ENCODE measurements around the gene TBCD. TPM values are rescaled to one million over a fixed set of nuclear protein-coding genes. Genes with fewer than 3 reads are reported as not detected.

Gene TBCD
- total and polyA plus RNA-seq, 9 of the 15 experiments (the other 6 are each of a cell fraction or from before 2014, with no cell fraction given): 8.9 to 98.5 (median 28.0) TPM

DNA sequence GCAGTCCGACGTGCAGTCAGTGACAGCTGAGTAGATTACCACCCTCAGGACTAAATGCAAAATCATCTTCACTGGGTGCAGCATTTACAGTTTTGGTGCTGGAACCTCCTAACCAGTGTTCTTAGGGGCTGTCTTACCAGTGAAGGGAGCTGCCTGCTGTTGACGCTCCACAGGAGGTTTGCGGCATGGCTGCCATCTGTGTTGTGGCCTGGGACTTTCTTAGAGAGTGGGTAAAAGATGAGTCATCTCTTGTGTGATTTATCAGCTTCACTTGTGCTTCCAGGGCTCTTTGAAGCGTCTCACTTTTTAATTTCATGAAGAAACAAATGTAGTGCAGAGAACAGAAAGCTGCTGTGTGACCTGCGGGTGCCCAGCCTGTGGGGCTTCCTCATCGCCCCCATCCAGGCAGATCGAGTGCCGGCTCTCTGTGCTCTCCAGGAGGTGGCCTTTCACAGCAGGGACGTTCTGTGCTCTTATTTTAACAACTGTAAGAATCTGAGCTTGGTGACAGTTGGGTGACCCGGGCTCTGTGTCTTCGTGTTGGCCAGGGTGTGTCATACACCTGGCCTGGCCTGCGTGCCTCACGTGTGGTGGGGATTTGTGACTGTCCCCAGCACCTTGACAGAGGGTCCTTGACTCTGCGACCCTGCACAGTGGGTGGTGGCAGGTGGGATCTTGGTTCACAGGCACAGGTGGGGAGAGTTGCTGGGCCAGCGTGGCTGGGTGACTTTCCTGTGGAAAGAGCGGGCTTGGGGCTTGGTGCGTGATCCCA is 112.3 kb downstream of the TBCD start (continued):
- TF ChIP-seq, protein P1, sequence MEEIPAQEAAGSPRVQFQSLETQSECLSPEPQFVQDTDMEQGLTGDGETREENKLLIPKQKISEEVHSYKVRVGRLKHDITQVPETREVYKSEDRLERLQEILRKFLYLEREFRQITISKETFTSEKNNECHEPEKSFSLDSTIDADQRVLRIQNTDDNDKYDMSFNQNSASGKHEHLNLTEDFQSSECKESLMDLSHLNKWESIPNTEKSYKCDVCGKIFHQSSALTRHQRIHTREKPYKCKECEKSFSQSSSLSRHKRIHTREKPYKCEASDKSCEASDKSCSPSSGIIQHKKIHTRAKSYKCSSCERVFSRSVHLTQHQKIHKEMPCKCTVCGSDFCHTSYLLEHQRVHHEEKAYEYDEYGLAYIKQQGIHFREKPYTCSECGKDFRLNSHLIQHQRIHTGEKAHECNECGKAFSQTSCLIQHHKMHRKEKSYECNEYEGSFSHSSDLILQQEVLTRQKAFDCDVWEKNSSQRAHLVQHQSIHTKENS (CRISPR knock-in tag; IDR thresholded peaks at IDR 0.05): no peak
- no peak for TF ChIP-seq TCF7L2 (IDR thresholded peaks at IDR 0.05; ENCODE audit: low read depth, low read length)
- TF ChIP-seq MTA3 (IDR thresholded peaks at IDR 0.05; ENCODE audit: borderline replicate concordance): peak; percentile 32; the same call in 1 of the 2 replicates
- TF ChIP-seq FOSL1 (tag; conservative IDR thresholded peaks at IDR 0.05): peak; percentile 95
- peak; percentile 79 for TF ChIP-seq ZNF316 (IDR thresholded peaks at IDR 0.05)
- TF ChIP-seq, protein P2, sequence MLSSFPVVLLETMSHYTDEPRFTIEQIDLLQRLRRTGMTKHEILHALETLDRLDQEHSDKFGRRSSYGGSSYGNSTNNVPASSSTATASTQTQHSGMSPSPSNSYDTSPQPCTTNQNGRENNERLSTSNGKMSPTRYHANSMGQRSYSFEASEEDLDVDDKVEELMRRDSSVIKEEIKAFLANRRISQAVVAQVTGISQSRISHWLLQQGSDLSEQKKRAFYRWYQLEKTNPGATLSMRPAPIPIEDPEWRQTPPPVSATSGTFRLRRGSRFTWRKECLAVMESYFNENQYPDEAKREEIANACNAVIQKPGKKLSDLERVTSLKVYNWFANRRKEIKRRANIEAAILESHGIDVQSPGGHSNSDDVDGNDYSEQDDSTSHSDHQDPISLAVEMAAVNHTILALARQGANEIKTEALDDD (IDR thresholded peaks at IDR 0.05): peak; percentile 73
- TF ChIP-seq, protein P3, sequence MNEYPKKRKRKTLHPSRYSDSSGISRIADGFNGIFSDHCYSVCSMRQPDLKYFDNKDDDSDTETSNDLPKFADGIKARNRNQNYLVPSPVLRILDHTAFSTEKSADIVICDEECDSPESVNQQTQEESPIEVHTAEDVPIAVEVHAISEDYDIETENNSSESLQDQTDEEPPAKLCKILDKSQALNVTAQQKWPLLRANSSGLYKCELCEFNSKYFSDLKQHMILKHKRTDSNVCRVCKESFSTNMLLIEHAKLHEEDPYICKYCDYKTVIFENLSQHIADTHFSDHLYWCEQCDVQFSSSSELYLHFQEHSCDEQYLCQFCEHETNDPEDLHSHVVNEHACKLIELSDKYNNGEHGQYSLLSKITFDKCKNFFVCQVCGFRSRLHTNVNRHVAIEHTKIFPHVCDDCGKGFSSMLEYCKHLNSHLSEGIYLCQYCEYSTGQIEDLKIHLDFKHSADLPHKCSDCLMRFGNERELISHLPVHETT (CRISPR knock-in tag; conservative IDR thresholded peaks at IDR 0.05 in 1 of 2, IDR thresholded peaks at IDR 0.05 in 1 of 2): 0 out of 4 replicates have a peak, but pooled peaks of 1 of the 2 experiments have one; percentile 50
- 0 out of 2 replicates have a peak, but pooled peaks have one; percentile 30 for TF ChIP-seq ZNF766 (CRISPR knock-in tag; conservative IDR thresholded peaks at IDR 0.05)
- TF ChIP-seq, protein P4, sequence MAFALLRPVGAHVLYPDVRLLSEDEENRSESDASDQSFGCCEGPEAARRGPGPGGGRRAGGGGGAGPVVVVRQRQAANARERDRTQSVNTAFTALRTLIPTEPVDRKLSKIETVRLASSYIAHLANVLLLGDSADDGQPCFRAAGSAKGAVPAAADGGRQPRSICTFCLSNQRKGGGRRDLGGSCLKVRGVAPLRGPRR (CRISPR knock-in tag; IDR thresholded peaks at IDR 0.05): no peak
- 0 out of 2 replicates have a peak, but pooled peaks have one; percentile 19 for TF ChIP-seq CREB1 (IDR thresholded peaks at IDR 0.05)
- TF ChIP-seq CREB1 (CRISPR knock-in tag; IDR thresholded peaks at IDR 0.05): no peak; the same call in 1 of the 2 replicates
- TF ChIP-seq KLF10 (CRISPR knock-in tag; IDR thresholded peaks at IDR 0.05): no peak
- TF ChIP-seq FOXK2 (conservative IDR thresholded peaks at IDR 0.05 in 1 of 2, IDR thresholded peaks at IDR 0.05 in 1 of 2; ENCODE audit: low read depth in 2 of 2): peak; percentile 33 to 54; a peak in 3 of 4 replicates
- 0 out of 2 replicates have a peak, but pooled peaks have one; percentile 31 for TF ChIP-seq MTA1 (IDR thresholded peaks at IDR 0.05; ENCODE audit: borderline replicate concordance)
- no peak for TF ChIP-seq PRPF4 (IDR thresholded peaks at IDR 0.05; ENCODE audit: insufficient read depth, low read depth, low read length, poor library complexity, severe bottlenecking)
- TF ChIP-seq, protein P5, sequence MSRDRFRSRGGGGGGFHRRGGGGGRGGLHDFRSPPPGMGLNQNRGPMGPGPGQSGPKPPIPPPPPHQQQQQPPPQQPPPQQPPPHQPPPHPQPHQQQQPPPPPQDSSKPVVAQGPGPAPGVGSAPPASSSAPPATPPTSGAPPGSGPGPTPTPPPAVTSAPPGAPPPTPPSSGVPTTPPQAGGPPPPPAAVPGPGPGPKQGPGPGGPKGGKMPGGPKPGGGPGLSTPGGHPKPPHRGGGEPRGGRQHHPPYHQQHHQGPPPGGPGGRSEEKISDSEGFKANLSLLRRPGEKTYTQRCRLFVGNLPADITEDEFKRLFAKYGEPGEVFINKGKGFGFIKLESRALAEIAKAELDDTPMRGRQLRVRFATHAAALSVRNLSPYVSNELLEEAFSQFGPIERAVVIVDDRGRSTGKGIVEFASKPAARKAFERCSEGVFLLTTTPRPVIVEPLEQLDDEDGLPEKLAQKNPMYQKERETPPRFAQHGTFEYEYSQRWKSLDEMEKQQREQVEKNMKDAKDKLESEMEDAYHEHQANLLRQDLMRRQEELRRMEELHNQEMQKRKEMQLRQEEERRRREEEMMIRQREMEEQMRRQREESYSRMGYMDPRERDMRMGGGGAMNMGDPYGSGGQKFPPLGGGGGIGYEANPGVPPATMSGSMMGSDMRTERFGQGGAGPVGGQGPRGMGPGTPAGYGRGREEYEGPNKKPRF (IDR thresholded peaks at IDR 0.05; ENCODE audit: low read depth, low read length): no peak
- TF ChIP-seq ZNF699 (CRISPR knock-in tag; IDR thresholded peaks at IDR 0.05; ENCODE audit: insufficient replicate concordance): no peak
- no peak for TF ChIP-seq ZNF217 (CRISPR knock-in tag; IDR thresholded peaks at IDR 0.05)
- no peak for TF ChIP-seq ZNF561 (CRISPR knock-in tag; conservative IDR thresholded peaks at IDR 0.05)
